GM18861 (cell line): ENCODE results near the gene IFNA1.
"Not testable (repeated sequence)": the region's sequence is repeated elsewhere in the genome, so short reads cannot be mapped to it uniquely, and the experiment has no call there.

ENCODE experiments used
- ATAC-seq: cut with Tn5 transposase; IDR thresholded peaks from one replicate; pipeline ENCODE4 v1.9.1; 2021; ENCODE audit not compliant: unreplicated experiment

IFNA1 gene

DNA sequence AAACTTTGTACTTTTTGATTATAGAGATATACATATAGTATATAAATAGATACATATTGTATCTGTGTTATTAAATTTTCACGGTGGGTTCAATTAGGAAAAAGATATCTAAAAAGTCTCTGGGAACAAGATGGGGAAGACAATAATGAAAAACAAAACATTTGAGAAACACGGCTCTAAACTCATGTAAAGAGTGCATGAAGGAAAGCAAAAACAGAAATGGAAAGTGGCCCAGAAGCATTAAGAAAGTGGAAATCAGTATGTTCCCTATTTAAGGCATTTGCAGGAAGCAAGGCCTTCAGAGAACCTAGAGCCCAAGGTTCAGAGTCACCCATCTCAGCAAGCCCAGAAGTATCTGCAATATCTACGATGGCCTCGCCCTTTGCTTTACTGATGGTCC, at the start of gene IFNA1:
IFNA1 (plus strand) TSS at position 301 of the 400 bp plus-strand sequence; CDS start at position 370, 69 bp downstream.
- no peak for ATAC-seq

DNA sequence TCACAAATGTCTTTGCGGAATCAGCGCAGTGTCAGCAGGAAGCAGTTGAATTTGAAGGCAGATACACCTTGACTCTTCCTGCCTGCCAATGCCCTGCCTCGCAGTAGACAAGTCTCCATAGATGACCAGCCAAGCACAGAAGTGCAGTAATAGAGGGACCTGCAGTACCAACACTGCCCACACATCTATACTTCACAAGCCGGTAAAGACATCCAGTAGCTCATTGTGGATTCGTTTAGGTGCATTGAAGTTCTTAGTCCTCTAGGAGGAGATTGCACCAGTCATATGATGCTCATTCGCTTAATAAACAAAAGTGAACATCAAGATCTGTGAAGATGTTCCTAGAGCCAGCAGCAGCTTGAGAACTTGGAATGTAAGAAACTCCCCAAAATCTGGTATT, 48.0 kb upstream of the IFNA1 start:
- peak; percentile 89 for ATAC-seq

DNA sequence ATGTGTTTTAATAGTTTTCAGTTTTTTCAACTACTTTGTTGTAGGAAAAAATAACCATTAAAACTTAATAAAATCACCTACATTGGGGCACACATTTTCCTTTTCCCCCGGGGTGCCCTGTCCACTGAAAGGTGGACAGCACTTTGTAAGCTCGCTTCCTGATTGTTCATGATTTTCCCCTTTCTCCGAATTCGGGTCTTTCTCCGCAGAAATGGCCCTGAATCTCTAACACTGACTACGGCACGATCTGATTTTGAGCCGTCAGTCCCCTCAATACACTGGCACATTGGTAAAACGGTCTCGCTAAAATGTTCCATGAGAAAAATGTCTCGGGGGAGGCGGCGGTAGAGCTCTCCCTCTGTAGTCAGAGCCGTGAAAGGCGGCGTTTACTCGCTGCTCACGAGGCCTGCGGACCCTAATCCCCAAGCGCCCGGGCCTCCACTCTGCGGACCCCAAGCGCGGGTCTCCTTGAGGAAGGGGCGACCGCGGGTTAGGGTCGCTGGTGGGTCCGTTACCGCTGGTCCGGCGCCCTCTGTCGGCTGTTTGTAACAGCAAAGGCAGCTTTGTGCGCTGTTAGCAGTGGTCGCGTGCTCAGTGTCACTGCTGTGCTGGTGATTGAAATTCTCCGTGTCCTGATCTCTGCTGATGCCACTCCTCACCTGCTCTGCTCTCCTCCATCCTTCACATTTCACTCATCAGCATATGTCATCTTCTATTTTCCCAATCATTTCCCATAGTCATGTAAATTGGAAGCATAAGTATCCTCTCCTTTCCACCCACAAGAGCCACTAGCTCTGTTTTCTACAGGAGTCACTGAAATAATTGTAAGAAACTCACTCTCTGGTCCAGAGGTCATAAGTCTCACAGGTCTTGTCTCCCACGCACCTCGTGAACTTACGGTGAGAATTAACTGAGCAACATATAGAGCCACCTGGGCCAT, 44.2 kb upstream of the IFNA1 start:
- ATAC-seq = peak; percentile 48

- no peak for ATAC-seq
Measured at GRCh38 chr9:21398955-21399489, 41.2 kb upstream of the IFNA1 start.

- ATAC-seq = no peak
Measured at GRCh38 chr9:21399956-21400355, 40.3 kb upstream of the IFNA1 start.

DNA sequence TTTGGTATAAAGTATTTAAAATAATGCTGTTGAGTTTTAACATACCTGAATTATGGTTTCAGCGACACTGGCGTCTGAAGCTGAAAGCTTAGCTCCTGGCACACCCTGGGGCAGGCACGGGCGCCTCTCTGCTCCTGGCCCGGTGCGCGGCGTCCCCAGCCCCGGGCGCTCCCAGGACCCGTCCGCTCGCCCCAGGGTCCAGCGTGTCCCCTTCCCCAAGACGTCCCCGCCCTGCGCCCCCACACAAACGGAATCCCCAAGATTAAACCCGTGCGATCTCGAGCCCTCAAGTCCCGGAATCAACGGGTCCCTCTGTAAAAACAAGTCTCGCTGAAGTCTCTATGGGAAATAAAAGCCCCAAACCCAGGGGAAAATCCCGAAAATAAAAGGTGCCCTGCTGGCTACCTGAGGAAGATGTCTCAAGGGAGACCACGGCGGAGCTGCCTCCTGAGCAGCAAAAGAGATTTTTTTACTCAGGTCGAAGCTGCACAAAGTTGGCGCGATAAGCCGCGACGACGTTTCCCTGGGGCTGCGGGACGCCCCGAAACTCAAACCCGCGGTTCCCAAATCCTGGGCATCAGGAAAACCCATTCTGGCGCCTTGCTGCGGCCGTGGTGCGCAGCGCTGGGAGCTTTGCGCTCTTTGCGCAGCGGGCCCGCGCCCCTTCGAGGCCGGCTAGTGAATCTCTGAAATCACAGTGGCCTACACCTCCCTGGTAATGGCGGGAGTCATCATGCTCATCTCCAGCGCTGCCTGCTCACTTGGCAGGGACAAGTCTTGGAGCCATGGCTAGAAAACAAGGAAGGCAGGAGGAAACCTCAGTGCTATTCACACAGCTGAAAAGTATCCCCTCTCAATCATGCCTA, 37.6 kb upstream of the IFNA1 start:
- peak; percentile 53 for ATAC-seq

- no peak for ATAC-seq
Measured at GRCh38 chr9:21404146-21404545, 36.1 kb upstream of the IFNA1 start.

DNA sequence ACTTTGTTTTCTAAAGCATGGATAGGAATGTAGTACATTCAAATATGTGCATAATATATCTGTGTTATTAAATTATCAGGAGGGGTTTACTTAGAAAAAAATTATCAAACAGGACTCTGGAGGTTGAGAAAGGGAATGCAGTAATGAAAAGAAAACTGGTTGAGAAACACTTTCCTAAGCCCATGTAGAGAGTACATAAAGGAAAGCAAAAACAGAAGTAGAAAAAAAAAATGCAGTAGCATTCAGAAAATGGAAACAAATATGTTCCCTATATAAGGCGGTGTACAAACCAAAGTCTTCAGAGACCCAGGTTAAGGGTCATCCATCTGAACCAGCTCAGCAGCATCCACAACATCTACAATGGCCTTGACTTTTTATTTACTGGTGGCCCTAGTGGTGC, 31.4 kb upstream of the IFNA1 start, which contains the start of gene IFNA8:
IFNA8 (plus strand) TSS at position 301 of the 400 bp plus-strand sequence; CDS start at position 361, 60 bp downstream.
- ATAC-seq = no peak

DNA sequence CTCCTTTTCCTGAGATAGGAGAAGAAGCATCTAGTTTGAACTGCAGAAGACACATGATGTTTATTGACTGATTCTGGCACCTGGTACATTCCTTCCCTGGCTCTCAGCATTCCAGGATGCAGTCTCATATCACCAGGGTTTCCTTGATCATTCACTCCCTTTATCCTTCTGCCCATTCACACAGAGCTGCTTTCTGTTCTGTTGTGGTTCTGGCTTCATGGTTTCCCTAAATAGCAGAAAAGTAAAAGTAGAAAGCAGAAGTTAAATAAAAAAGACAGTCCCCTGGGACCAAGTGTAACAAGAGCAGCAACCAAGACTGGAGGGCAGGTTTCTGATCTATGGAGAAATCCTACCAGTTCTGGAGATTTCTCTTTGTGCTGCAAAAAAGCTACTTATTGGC, 28.1 kb upstream of the IFNA1 start:
- ATAC-seq = peak; percentile 58

DNA sequence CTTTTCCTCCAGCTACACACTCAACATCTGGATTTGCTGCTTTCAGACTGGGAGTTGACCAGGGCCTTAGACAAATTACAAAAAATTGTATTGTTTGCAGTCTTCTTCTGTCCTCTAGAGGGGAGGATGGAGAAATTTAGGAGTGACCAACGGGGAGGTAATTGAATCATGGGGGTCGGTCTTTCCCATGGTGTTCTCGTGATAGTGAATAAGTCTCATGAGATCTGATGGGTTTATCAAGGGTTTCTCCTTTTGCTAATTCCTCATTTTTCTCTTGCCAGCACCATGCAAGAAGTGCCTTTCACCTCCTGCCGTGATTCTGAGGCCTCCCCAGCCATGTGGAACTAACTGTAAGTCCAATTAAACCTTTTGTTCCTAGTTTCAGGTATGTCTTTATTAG, 27.1 kb upstream of the IFNA1 start:
- no peak for ATAC-seq

DNA sequence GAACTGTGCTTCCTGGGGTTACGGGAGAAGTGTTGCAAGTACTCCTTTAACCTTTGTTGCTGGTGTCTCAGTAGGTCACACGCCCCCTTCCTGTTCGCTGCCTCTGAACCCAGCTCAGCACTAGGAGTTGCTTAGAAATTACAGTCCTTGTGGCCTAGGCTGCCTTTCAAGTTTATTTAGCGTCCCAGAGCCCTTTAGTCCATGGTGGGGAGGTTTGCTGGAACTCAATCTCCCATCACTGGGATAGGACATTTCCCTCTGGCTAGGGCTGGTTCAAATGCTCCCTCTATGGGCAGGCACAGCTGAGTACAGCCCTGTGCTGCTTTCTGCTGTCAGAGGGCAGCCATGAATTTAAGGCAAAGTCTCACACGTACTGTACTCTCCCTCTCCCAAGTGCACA, 26.6 kb upstream of the IFNA1 start:
- ATAC-seq = peak; percentile 49

- no peak for ATAC-seq
Measured at GRCh38 chr9:21414220-21414940, 25.9 kb upstream of the IFNA1 start.

GRCh38 chr9:21415493-21416267, 24.6 kb upstream of the IFNA1 start:
- no peak for ATAC-seq

DNA sequence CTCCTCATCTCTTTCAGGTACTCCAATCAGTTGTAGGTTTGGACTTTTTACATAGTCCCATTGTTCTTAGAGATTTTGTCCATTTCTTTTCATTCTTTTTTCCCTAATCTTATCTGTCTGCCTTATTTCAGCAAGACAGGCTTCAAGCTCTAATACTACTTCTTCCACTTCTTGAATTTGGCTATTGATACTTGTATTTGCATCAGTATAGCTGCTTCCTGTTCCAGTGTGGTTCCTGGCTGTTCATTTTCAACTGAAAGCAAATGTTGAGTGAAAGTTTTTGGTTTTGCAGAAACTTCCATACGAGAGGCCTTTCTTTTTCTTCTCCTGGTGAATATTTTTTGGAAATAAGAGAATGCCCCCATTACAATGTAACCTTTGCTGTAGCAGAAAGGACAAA, 12.0 kb upstream of the IFNA1 start:
- ATAC-seq = peak; percentile 58

DNA sequence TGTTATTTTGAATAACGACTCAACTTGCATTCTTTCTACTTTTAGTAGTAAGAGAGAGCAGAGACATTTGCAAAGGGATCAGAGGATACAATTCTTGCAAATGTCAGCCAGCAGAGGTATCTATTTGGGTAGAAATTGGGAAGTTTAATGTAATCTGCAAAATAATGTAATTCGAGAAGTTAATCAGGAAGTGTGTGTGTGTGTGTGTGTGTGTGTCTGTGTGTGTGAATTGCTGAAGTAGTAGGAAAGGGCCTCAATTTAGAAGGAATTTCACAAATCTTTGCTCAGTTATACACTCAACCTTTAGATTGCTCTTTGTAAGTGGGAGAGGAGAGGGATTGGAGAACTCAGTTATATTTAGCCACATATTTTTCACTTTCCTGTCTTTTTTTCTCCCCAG, 11.0 kb upstream of the IFNA1 start:
- no peak for ATAC-seq

- peak; percentile 66 for ATAC-seq
Measured at GRCh38 chr9:21432672-21433425, 7.4 kb upstream of the IFNA1 start.

- no peak for ATAC-seq
Measured at GRCh38 chr9:21434202-21435014, 5.8 kb upstream of the IFNA1 start.

GRCh38 chr9:21435015-21435383, 5.2 kb upstream of the IFNA1 start:
- not testable (repeated sequence) for ATAC-seq
